ENCODE measurements around the gene INSYN2B. TPM values are rescaled to one million over a fixed set of nuclear protein-coding genes. Genes with fewer than 3 reads are reported as not detected.

Gene INSYN2B
- total and polyA plus RNA-seq, 2 of the 8 experiments (the other 6 are each of a cell fraction or from before 2014, with no cell fraction given), result not detected

GRCh38 chr5:170028124-170028523, 47.8 kb upstream of the INSYN2B start (continued):
- TF ChIP-seq CHD7 (IDR thresholded peaks at IDR 0.05; ENCODE audit: insufficient replicate concordance, low read length) (no peak), POU5F1 (IDR thresholded peaks at IDR 0.05; ENCODE audit: low read depth, low read length) (no peak), CHD1 (IDR thresholded peaks at IDR 0.05; ENCODE audit: low read depth, low read length) (no peak), TAF7 (optimal IDR thresholded peaks at IDR 0.05; ENCODE audit: borderline replicate concordance, low read depth, low read length) (no peak), EZH2 (IDR thresholded peaks at IDR 0.05; ENCODE audit: low read depth, low read length, severe bottlenecking) (no peak), RFX5 (IDR thresholded peaks at IDR 0.05; ENCODE audit: borderline replicate concordance, low read depth, low read length) (no peak), TAF1 (IDR thresholded peaks at IDR 0.05; ENCODE audit: low read depth, low read length) (no peak), SRF (IDR thresholded peaks at IDR 0.05; ENCODE audit: low read depth, low read length) (no peak), CREB1 (IDR thresholded peaks at IDR 0.05) (no peak), SIN3A (conservative IDR thresholded peaks at IDR 0.05 in 1 of 2, IDR thresholded peaks at IDR 0.05 in 1 of 2; ENCODE audit: low read depth in 1 of 2, low read length in 2 of 2) (no peak), BCL11A (IDR thresholded peaks at IDR 0.05; ENCODE audit: low read depth in 2 of 2, low read length in 2 of 2) (no peak), SIX5 (IDR thresholded peaks at IDR 0.05; ENCODE audit: low read depth, low read length) (no peak)
